OCI-LY7 (cell line): ENCODE results near the gene C2CD4B.

Source experiments
- EZH2phosphoT487 ChIP-seq: fragments of 200-600 bp; sonication (generic); IDR thresholded peaks from 2 replicates; pipeline ENCODE4 v1.6.1; 2018; ENCODE audit warnings: low read depth, borderline replicate concordance, mild to moderate bottlenecking, mixed run types, antibody characterized with exemption, low read length, moderate library complexity, mixed read lengths
- TF ChIP-seq, protein P1 (sequence below): fragments of 200-600 bp; sonication (generic); conservative IDR thresholded peaks from 2 replicates; pipeline ENCODE4 v1.5.1; 2014; ENCODE audit warnings: mild to moderate bottlenecking, antibody characterized with exemption, low read length, moderate library complexity, mixed read lengths

DNA sequence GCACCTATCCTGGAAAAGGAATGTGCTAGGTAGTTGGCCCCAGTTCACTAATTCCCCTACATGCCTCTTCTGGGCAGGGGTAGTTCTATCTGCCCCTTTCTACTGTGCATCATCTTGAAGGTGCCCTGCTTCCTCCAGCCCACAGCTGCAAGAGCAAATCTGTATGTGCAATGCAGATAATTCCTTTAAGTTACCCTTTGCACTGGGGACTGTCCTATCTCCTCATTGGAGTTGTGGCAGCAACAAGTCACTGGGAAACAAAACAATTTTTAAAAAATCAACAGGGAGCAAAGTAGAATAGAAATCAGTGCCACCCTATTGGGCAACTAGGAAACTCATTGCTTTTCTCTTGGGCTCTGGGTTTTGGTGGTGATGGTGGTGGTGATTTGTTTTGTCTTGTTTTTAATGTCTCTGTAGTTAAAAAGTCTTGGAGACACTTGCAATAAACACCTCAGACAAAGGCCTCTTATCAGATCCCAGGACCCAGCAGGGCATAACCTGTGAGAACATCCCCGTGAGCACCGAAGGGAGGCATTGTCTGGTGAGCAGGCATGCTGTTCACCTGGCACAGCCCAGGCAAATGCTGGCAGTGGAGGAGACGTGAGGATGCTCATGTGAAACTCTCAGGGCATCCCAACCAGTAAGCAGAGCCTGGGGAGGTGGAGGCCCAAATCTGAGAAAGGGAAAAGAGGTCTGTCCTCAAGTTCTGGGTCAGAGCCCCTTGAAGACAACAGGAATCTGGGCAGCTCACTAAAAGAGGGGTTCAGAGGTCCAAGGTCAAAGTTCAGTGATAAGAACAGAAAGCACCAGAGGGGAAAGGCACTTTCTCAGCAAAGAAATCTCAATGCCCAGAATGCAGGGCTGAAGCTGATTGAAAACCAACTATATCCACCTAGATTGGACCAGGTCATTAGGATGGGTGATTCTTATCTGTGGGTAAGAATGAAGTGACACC, 27.9 kb downstream of the C2CD4B start:
- TF ChIP-seq, protein P1, sequence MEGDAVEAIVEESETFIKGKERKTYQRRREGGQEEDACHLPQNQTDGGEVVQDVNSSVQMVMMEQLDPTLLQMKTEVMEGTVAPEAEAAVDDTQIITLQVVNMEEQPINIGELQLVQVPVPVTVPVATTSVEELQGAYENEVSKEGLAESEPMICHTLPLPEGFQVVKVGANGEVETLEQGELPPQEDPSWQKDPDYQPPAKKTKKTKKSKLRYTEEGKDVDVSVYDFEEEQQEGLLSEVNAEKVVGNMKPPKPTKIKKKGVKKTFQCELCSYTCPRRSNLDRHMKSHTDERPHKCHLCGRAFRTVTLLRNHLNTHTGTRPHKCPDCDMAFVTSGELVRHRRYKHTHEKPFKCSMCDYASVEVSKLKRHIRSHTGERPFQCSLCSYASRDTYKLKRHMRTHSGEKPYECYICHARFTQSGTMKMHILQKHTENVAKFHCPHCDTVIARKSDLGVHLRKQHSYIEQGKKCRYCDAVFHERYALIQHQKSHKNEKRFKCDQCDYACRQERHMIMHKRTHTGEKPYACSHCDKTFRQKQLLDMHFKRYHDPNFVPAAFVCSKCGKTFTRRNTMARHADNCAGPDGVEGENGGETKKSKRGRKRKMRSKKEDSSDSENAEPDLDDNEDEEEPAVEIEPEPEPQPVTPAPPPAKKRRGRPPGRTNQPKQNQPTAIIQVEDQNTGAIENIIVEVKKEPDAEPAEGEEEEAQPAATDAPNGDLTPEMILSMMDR: no peak
- TF ChIP-seq EZH2phosphoT487: no peak
